ENCODE measurements around the gene ANKFY1.
"Not testable (repeated sequence)": the region's sequence is repeated elsewhere in the genome, so short reads cannot be mapped to it uniquely, and the experiment has no call there.

ANKFY1 gene

GRCh38 chr17:4215882-4216570 lies 47.8 kb downstream of the ANKFY1 start:
- DNase-seq, result peak; percentile 35

- DNase-seq, result no peak
Observed at GRCh38 chr17:4214157-4214556, 49.6 kb downstream of the ANKFY1 start.

- no peak for DNase-seq
Observed at GRCh38 chr17:4209611-4210010, 54.2 kb downstream of the ANKFY1 start.

GRCh38 chr17:4208238-4208637 lies 55.5 kb downstream of the ANKFY1 start:
- DNase-seq, result no peak

GRCh38 chr17:4206962-4207361 lies 56.8 kb downstream of the ANKFY1 start:
- DNase-seq, result no peak

- DNase-seq, result no peak
Observed at GRCh38 chr17:4205917-4206316, 57.9 kb downstream of the ANKFY1 start.

GRCh38 chr17:4204710-4205173 lies 59.0 kb downstream of the ANKFY1 start:
- DNase-seq, result no peak

- no peak for DNase-seq
Observed at GRCh38 chr17:4204190-4204589, 59.6 kb downstream of the ANKFY1 start.

- DNase-seq, result no peak
Observed at GRCh38 chr17:4201226-4201625, 62.6 kb downstream of the ANKFY1 start.

GRCh38 chr17:4199818-4200402 lies 63.9 kb downstream of the ANKFY1 start:
- DNase-seq, result no peak

GRCh38 chr17:4198995-4199394 lies 64.8 kb downstream of the ANKFY1 start:
- no peak for DNase-seq

GRCh38 chr17:4195306-4195705 lies 68.5 kb downstream of the ANKFY1 start:
- DNase-seq, result no peak

GRCh38 chr17:4194796-4195195 lies 69.0 kb downstream of the ANKFY1 start:
- DNase-seq, result no peak

GRCh38 chr17:4190791-4191190 lies 73.0 kb downstream of the ANKFY1 start:
- DNase-seq, result not testable (repeated sequence)

- DNase-seq, result no peak
Observed at GRCh38 chr17:4189280-4189679, 74.5 kb downstream of the ANKFY1 start.

- DNase-seq, result no peak
Observed at GRCh38 chr17:4188076-4188475, 75.7 kb downstream of the ANKFY1 start.

- no peak for DNase-seq
Observed at GRCh38 chr17:4187076-4187475, 76.7 kb downstream of the ANKFY1 start.

GRCh38 chr17:4186357-4186881 lies 77.4 kb downstream of the ANKFY1 start:
- DNase-seq, result no peak

- no peak for DNase-seq
Observed at GRCh38 chr17:4185656-4186055, 78.1 kb downstream of the ANKFY1 start.

- no peak for DNase-seq
Observed at GRCh38 chr17:4184811-4185210, 79.0 kb downstream of the ANKFY1 start.

- DNase-seq, result no peak
Observed at GRCh38 chr17:4182043-4182442, 81.7 kb downstream of the ANKFY1 start.

- no peak for DNase-seq
Observed at GRCh38 chr17:4180791-4181190, 83.0 kb downstream of the ANKFY1 start.

GRCh38 chr17:4179071-4179470 lies 84.7 kb downstream of the ANKFY1 start:
- no peak for DNase-seq

- DNase-seq, result no peak
Observed at GRCh38 chr17:4178651-4179050, 85.1 kb downstream of the ANKFY1 start.

GRCh38 chr17:4177806-4178205 lies 86.0 kb downstream of the ANKFY1 start:
- no peak for DNase-seq
